ENCODE data around the gene TRIM7. TPM values are rescaled to one million over a fixed set of nuclear protein-coding genes. Genes with fewer than 3 reads are reported as not detected.

TRIM7 gene
- total and polyA plus RNA-seq, 9 of the 15 experiments (the other 6 are each of a cell fraction or from before 2014, with no cell fraction given): 2.6 to 14.9 (median 8.9) TPM

- no peak for TF ChIP-seq ATF2 (CRISPR knock-in tag; IDR thresholded peaks at IDR 0.05)
- no peak for TF ChIP-seq ZNF696 (CRISPR knock-in tag; conservative IDR thresholded peaks at IDR 0.05)
- TF ChIP-seq ZNF699 (CRISPR knock-in tag; IDR thresholded peaks at IDR 0.05; ENCODE audit: insufficient replicate concordance): no peak
- TF ChIP-seq HOMEZ (CRISPR knock-in tag; IDR thresholded peaks at IDR 0.05): no peak
- TF ChIP-seq RBM15 (IDR thresholded peaks at IDR 0.05; ENCODE audit: insufficient read depth, low read length): no peak
- TF ChIP-seq KLF6 (CRISPR knock-in tag; IDR thresholded peaks at IDR 0.05; ENCODE audit: borderline replicate concordance): no peak
- TF ChIP-seq TAL1 (IDR thresholded peaks at IDR 0.05): no peak
- TF ChIP-seq POLR3A (IDR thresholded peaks at IDR 0.05; ENCODE audit: borderline replicate concordance, extremely low read depth, insufficient read depth, insufficient read length): no peak
- no peak for TF ChIP-seq TSHZ1 (CRISPR knock-in tag; IDR thresholded peaks at IDR 0.05)
- no peak for TF ChIP-seq TSC22D4 (tag; IDR thresholded peaks at IDR 0.05)
- TF ChIP-seq ETV1 (tag; conservative IDR thresholded peaks at IDR 0.05; ENCODE audit: low read depth): no peak
- TF ChIP-seq BRD4 (IDR thresholded peaks at IDR 0.05): no peak
- TF ChIP-seq ZNF347 (CRISPR knock-in tag; IDR thresholded peaks at IDR 0.05; ENCODE audit: low read depth): no peak
- TF ChIP-seq NFATC3 (IDR thresholded peaks at IDR 0.05): no peak
- no peak for TF ChIP-seq ZNF316 (IDR thresholded peaks at IDR 0.05)
- TF ChIP-seq ZFP30 (CRISPR knock-in tag; IDR thresholded peaks at IDR 0.05; ENCODE audit: borderline replicate concordance): no peak
- no peak for TF ChIP-seq PATZ1 (CRISPR knock-in tag; IDR thresholded peaks at IDR 0.05; ENCODE audit: borderline replicate concordance)
- peak; percentile 60 for TF ChIP-seq POLR2B (IDR thresholded peaks at IDR 0.05; ENCODE audit: low read depth, partially characterized antibody)
- no peak for TF ChIP-seq HDAC6 (IDR thresholded peaks at IDR 0.05; ENCODE audit: low read depth, low read length)
Observed at GRCh38 chr5:181234455-181235306, 29.7 kb upstream of the TRIM7 start (continued).
